Astrocyte of the spinal cord (primary cell): ENCODE data around the gene GAS6.
A peak's percentile ranks its signal among the peaks of the same experiment; 100 is the strongest.

Experiments
- DNase-seq: peaks from one replicate; pipeline ENCODE4 v3.0.0; 2011; ENCODE audit warnings: low read depth, low spot score
- H3K4me3 ChIP-seq: 2 replicates; pipeline ENCODE4 v1.5.1; 2011; ENCODE audit warnings: low read depth, mild to moderate bottlenecking, low read length, moderate library complexity
- in situ Hi-C: cut with HindIII; loops from 2 replicates; pipeline ENCODE4 v1.10.0; 2017; ENCODE audit warnings: low sequenced_read_pairs
- TF ChIP-seq, protein P1 (sequence below): IDR thresholded peaks from 2 replicates; pipeline ENCODE4 v1.5.1; 2012; ENCODE audit warnings: low read depth, mild to moderate bottlenecking, low read length, inconsistent platforms

The GAS6 gene

DNA sequence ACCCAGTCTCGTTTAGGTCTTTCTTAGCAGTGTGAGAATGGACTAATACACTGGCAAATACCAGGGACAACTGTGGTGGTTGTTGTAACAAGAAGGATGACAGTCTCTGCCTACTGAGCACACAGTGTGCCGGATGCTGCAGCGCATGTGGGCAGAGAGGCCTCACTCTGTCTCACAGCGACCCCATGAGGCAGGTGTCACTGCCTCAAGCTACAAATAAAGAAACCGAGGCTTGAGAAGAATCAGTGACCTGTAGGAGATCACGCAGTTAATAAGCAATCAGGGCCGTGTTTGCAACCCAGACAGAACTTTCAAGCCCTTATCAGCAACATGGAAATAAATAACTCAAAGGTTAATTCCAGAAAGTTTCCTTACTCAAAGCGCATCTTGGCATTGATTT is 40.5 kb upstream of the GAS6 start:
- DNase-seq: no peak
- TF ChIP-seq, protein P1, sequence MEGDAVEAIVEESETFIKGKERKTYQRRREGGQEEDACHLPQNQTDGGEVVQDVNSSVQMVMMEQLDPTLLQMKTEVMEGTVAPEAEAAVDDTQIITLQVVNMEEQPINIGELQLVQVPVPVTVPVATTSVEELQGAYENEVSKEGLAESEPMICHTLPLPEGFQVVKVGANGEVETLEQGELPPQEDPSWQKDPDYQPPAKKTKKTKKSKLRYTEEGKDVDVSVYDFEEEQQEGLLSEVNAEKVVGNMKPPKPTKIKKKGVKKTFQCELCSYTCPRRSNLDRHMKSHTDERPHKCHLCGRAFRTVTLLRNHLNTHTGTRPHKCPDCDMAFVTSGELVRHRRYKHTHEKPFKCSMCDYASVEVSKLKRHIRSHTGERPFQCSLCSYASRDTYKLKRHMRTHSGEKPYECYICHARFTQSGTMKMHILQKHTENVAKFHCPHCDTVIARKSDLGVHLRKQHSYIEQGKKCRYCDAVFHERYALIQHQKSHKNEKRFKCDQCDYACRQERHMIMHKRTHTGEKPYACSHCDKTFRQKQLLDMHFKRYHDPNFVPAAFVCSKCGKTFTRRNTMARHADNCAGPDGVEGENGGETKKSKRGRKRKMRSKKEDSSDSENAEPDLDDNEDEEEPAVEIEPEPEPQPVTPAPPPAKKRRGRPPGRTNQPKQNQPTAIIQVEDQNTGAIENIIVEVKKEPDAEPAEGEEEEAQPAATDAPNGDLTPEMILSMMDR: peak; percentile 52
- H3K4me3 ChIP-seq: no peak overlapping the region
- in situ Hi-C loops: no loop called here

GRCh38 chr13:113903912-113904311 is 40.0 kb upstream of the GAS6 start:
- in situ Hi-C loops: no loop called here

DNA sequence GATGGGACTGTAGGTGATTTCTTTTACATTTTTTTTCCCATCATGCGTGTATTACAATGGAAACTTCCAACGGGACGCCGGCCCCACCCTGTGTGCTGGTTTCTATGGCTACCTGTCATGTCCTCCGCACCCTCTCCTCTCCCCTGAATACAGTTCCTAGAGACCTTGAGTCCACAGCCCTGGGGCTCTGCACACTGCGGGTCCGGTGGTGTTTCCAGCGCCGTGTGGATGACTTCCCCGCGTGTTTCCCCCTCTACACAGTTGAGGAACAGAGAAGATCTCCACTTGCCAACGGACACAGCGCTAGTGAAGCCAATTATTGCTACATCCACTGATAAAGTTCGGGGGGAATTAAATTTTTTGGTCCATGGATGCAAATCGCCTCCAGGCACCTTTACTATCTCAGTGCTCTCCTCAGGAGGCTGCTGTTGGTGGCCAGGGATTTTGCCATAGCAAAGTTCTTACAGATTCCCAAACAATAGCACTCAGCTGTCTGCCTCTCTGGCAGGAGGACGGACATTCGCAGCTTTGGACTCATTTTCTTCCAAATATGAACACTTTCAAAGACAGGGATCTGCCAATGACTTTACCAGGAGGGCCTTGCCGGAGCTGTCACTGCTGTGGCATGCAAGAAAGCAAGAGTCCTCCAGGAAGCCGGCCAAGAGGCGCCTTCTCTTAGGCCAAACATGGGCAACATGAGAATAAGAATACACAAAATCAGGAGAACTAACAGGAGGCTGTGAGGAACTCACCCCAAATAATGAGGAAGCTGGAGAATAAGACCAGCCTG is 39.3 kb upstream of the GAS6 start:
- no peak overlapping the region for H3K4me3 ChIP-seq
- DNase-seq: peak; percentile 54
- TF ChIP-seq, protein P1: no peak
- in situ Hi-C loops: no loop called here

More at GRCh38 chr13:113903912-113904311, 40.0 kb upstream of the GAS6 start:
- no peak overlapping the region for H3K4me3 ChIP-seq
- TF ChIP-seq, protein P1: no peak
- DNase-seq: no peak

- TF ChIP-seq, protein P1: no peak
- H3K4me3 ChIP-seq: no peak overlapping the region
- in situ Hi-C loops: no loop called here
- DNase-seq: no peak
Observed at GRCh38 chr13:113902481-113902880, 38.6 kb upstream of the GAS6 start.

GRCh38 chr13:113901642-113902041 is 37.8 kb upstream of the GAS6 start:
- no peak for DNase-seq
- TF ChIP-seq, protein P1: no peak
- no peak overlapping the region for H3K4me3 ChIP-seq
- in situ Hi-C loops: no loop called here

DNA sequence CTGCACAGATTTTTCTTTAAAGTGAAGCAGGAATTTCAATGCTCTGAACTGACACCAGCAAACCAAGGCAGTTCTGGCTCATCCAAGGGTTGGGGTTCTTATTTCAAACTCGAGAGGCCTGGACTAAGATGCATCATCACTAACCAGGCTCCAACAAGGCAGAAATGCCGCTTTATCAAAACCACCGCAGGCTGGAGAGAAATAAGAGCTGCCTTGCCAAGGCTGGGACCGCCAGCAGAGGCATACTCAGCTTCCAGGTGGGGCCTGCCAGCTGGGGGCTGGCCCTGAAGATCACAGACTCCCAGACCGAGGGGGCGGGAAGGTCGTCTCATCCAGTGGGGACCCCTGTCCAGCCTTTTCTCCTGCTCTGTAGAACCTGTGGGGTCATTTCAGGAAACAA is 37.4 kb upstream of the GAS6 start:
- peak; percentile 52 for DNase-seq
- in situ Hi-C loops: no loop called here
- TF ChIP-seq, protein P1: no peak
- no peak overlapping the region for H3K4me3 ChIP-seq
